ENCODE measurements around the gene LDLRAD3. TPM values are rescaled to one million over a fixed set of nuclear protein-coding genes. Genes with fewer than 3 reads are reported as not detected.

LDLRAD3 gene
- total RNA-seq, 1 donor from 2014 or later = 14.9 TPM

GRCh38 chr11:35937111-35937510, 6.8 kb upstream of the LDLRAD3 start:
- Histone ChIP-seq H3K9me3 (ENCODE audit: insufficient read depth, low read depth, low read length) (peaks cover 1% of the 10 kb centered on the region), H3K9ac (ENCODE audit: low read length) (no peak overlapping the region), H3K4me2 (ENCODE audit: low read length) (no peak overlapping the region), H4K20me1 (ENCODE audit: insufficient read depth, low read length) (no peaks in the 10 kb centered on the region), H3K27ac (ENCODE audit: low read depth, low read length) (no peak overlapping the region), H2AFZ (ENCODE audit: low read depth, low read length) (no peak overlapping the region), H3K4me1 (ENCODE audit: insufficient read depth, low read length) (no peaks in the 10 kb centered on the region), H3K79me2 (ENCODE audit: insufficient read depth, low read length) (no peaks in the 10 kb centered on the region), H3K36me3 (ENCODE audit: insufficient read depth, low read length) (no peaks in the 10 kb centered on the region), H3K4me3 (ENCODE audit: insufficient read depth, low read depth, low read length) (no peak overlapping the region), H3K27me3 (ENCODE audit: insufficient read depth, low read length) (no peaks in the 10 kb centered on the region)
- DNase-seq (ENCODE audit: low read depth) (no peak), FAIRE-seq (no peak)
- Mint-ChIP-seq H3K9me3 (ENCODE audit: unreplicated experiment) (no peaks in the 10 kb centered on the region), H3K36me3 (ENCODE audit: low read depth, unreplicated experiment) (no peaks in the 10 kb centered on the region), H3K4me1 (ENCODE audit: low read depth, unreplicated experiment) (peaks cover 7% of the 10 kb centered on the region), H3K4me3 (ENCODE audit: unreplicated experiment) (no peak overlapping the region), H3K27me3 (ENCODE audit: low read depth, unreplicated experiment) (no peaks in the 10 kb centered on the region), H3K27ac (ENCODE audit: unreplicated experiment) (no peak overlapping the region)
- TF ChIP-seq CTCF (IDR thresholded peaks at IDR 0.05; ENCODE audit: insufficient read depth, low read depth, low read length) = no peak
- TF ChIP-seq EZH2 (IDR thresholded peaks at IDR 0.05; ENCODE audit: insufficient read depth, low read length) = no peak

DNA sequence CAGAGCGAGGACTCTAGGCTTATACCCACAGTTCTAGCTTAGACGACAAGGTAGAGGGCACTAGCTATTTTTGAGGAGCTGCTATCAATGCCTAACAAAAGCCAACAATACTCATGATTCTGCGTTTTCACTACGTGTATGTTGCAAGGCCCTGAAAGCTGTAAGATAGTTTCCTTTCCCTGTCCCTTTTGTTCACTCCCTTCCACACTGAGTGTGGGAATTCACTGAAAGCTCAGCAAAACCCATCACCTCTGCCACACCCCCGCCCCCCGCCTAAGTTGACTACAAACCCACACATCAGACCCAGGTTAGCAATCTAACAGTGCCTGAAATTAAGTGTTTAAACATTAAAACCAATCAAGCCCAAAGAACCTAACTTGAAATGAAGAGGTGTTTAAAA, 6.2 kb upstream of the LDLRAD3 start:
- H3K4me1 ChIP-seq (ENCODE audit: insufficient read depth, low read length) = no peaks in the 10 kb centered on the region
- H3K79me2 ChIP-seq (ENCODE audit: insufficient read depth, low read length) = no peaks in the 10 kb centered on the region
- no peak overlapping the region for H2AFZ ChIP-seq (ENCODE audit: low read depth, low read length)
- no peak for FAIRE-seq
- no peaks in the 10 kb centered on the region for H3K9me3 Mint-ChIP-seq (ENCODE audit: unreplicated experiment)
- H3K27ac Mint-ChIP-seq (ENCODE audit: unreplicated experiment) = no peak overlapping the region
- H3K9me3 ChIP-seq (ENCODE audit: insufficient read depth, low read depth, low read length) = no peaks in the 10 kb centered on the region
- H4K20me1 ChIP-seq (ENCODE audit: insufficient read depth, low read length) = no peaks in the 10 kb centered on the region
- no peak overlapping the region for H3K4me3 Mint-ChIP-seq (ENCODE audit: unreplicated experiment)
- H3K27me3 ChIP-seq (ENCODE audit: insufficient read depth, low read length) = no peaks in the 10 kb centered on the region
- H3K4me1 Mint-ChIP-seq (ENCODE audit: low read depth, unreplicated experiment) = peaks cover 5% of the 10 kb centered on the region
- H3K9ac ChIP-seq (ENCODE audit: low read length) = no peak overlapping the region
- no peaks in the 10 kb centered on the region for H3K36me3 ChIP-seq (ENCODE audit: insufficient read depth, low read length)
- DNase-seq (ENCODE audit: low read depth) = no peak
- TF ChIP-seq CTCF (IDR thresholded peaks at IDR 0.05; ENCODE audit: insufficient read depth, low read depth, low read length) = no peak
- TF ChIP-seq EZH2 (IDR thresholded peaks at IDR 0.05; ENCODE audit: insufficient read depth, low read length) = no peak
- H3K36me3 Mint-ChIP-seq (ENCODE audit: low read depth, unreplicated experiment) = no peaks in the 10 kb centered on the region
- H3K27ac ChIP-seq (ENCODE audit: low read depth, low read length) = no peak overlapping the region
- no peak overlapping the region for H3K4me3 ChIP-seq (ENCODE audit: insufficient read depth, low read depth, low read length)
- H3K27me3 Mint-ChIP-seq (ENCODE audit: low read depth, unreplicated experiment) = no peaks in the 10 kb centered on the region
- no peak overlapping the region for H3K4me2 ChIP-seq (ENCODE audit: low read length)

- H3K9me3 ChIP-seq (ENCODE audit: insufficient read depth, low read depth, low read length) = no peaks in the 10 kb centered on the region
- no peaks in the 10 kb centered on the region for H3K27me3 ChIP-seq (ENCODE audit: insufficient read depth, low read length)
- Mint-ChIP-seq H3K4me1 (ENCODE audit: low read depth, unreplicated experiment) (peaks cover 3% of the 10 kb centered on the region), H3K27me3 (ENCODE audit: low read depth, unreplicated experiment) (no peaks in the 10 kb centered on the region), H3K9me3 (ENCODE audit: unreplicated experiment) (no peaks in the 10 kb centered on the region), H3K27ac (ENCODE audit: unreplicated experiment) (no peak overlapping the region), H3K36me3 (ENCODE audit: low read depth, unreplicated experiment) (no peaks in the 10 kb centered on the region), H3K4me3 (ENCODE audit: unreplicated experiment) (no peak overlapping the region)
- no peaks in the 10 kb centered on the region for H3K79me2 ChIP-seq (ENCODE audit: insufficient read depth, low read length)
- no peak overlapping the region for H3K4me3 ChIP-seq (ENCODE audit: insufficient read depth, low read depth, low read length)
- H3K27ac ChIP-seq (ENCODE audit: low read depth, low read length) = no peak overlapping the region
- H3K4me1 ChIP-seq (ENCODE audit: insufficient read depth, low read length) = peaks cover 1% of the 10 kb centered on the region
- H3K4me2 ChIP-seq (ENCODE audit: low read length) = no peak overlapping the region
- FAIRE-seq (no peak), DNase-seq (ENCODE audit: low read depth) (no peak)
- no peak overlapping the region for H2AFZ ChIP-seq (ENCODE audit: low read depth, low read length)
- no peaks in the 10 kb centered on the region for H3K36me3 ChIP-seq (ENCODE audit: insufficient read depth, low read length)
- H4K20me1 ChIP-seq (ENCODE audit: insufficient read depth, low read length) = no peaks in the 10 kb centered on the region
- H3K9ac ChIP-seq (ENCODE audit: low read length) = no peak overlapping the region
- no peak for TF ChIP-seq EZH2 (IDR thresholded peaks at IDR 0.05; ENCODE audit: insufficient read depth, low read length)
- no peak for TF ChIP-seq CTCF (IDR thresholded peaks at IDR 0.05; ENCODE audit: insufficient read depth, low read depth, low read length)
These were observed 5.6 kb upstream of the LDLRAD3 start for GRCh38 chr11:35938231-35938630.
